WTC11 (cell line): ENCODE measurements around the gene PLSCR5. TPM values are rescaled to one million over a fixed set of nuclear protein-coding genes. Genes with fewer than 3 reads are reported as not detected.

Experiments used
- ATAC-seq: fragments of 200-7000 bp; cut with Tn5 transposase; 2 replicates; pipeline ENCODE4 v1.10.0; 2021; ENCODE audit warnings: mild to moderate bottlenecking, moderate library complexity
- CTCF ChIA-PET: fragments of 300-600 bp; sonication (Branson Sonifier 250); formaldehyde crosslinking; loops from one replicate; lab custom pipeline; 2021; ENCODE audit warnings: antibody characterized with exemption; lab: Charles Lee
- POLR2A ChIA-PET: fragments of 350-600 bp; sonication (Branson Sonifier 250); formaldehyde crosslinking; loops from one replicate; lab custom pipeline; 2021; ENCODE audit warnings: antibody characterized with exemption; lab: Charles Lee
- DNase-seq: peaks from one replicate; pipeline ENCODE4 v3.0.0; 2021; ENCODE audit warnings: low spot score
- H3K27ac Mint-ChIP-seq: 2 replicates; pipeline ENCODE4 v1.8.0; 2021; ENCODE audit warnings: mixed read lengths
- H3K27me3 Mint-ChIP-seq: 2 replicates; pipeline ENCODE4 v1.8.0; 2021; ENCODE audit warnings: low read depth, mild to moderate bottlenecking, moderate library complexity, mixed read lengths
- H3K36me3 Mint-ChIP-seq: 2 replicates; pipeline ENCODE4 v1.8.0; 2021; ENCODE audit warnings: mixed read lengths
- H3K4me1 Mint-ChIP-seq: 2 replicates; pipeline ENCODE4 v1.8.0; 2022; ENCODE audit warnings: mixed read lengths
- H3K4me3 Mint-ChIP-seq: 2 replicates; pipeline ENCODE4 v1.8.0; 2021; ENCODE audit warnings: mild to moderate bottlenecking, moderate library complexity, mixed read lengths
- H3K9me3 Mint-ChIP-seq: 2 replicates; pipeline ENCODE4 v1.8.0; 2021; ENCODE audit warnings: mixed read lengths
- ESRRA ChIP-seq: sonication (generic); formaldehyde crosslinking; IDR thresholded peaks from 2 replicates; pipeline ENCODE4 v1.8.1; 2022; ENCODE audit warnings: mild to moderate bottlenecking, missing genetic modification reagents, borderline replicate concordance
- JAZF1 ChIP-seq: fragments of 250-450 bp; sonication (Bioruptor Pico); IDR thresholded peaks from 2 replicates; pipeline ENCODE4 v1.9.0; 2021; ENCODE audit warnings: moderate library complexity, mild to moderate bottlenecking, inconsistent platforms
- NFE2L1 ChIP-seq: sonication (generic); formaldehyde crosslinking; IDR thresholded peaks from 2 replicates; pipeline ENCODE4 v1.8.1; 2023; ENCODE audit warnings: missing genetic modification reagents
- NR1H2 ChIP-seq: sonication (generic); formaldehyde crosslinking; IDR thresholded peaks from 2 replicates; pipeline ENCODE4 v1.9.0; 2021; ENCODE audit warnings: mild to moderate bottlenecking, moderate library complexity, missing genetic modification reagents
- NR2C2 ChIP-seq: sonication (generic); formaldehyde crosslinking; IDR thresholded peaks from 2 replicates; pipeline ENCODE4 v1.8.0; 2022; ENCODE audit warnings: mild to moderate bottlenecking, missing genetic modification reagents
- NR3C1 ChIP-seq: sonication (generic); formaldehyde crosslinking; conservative IDR thresholded peaks from 2 replicates; pipeline ENCODE4 v1.8.1; 2023; ENCODE audit warnings: low read depth, mild to moderate bottlenecking, missing genetic modification reagents
- OVOL2 ChIP-seq: fragments of 250-450 bp; sonication (Bioruptor Pico); IDR thresholded peaks from 2 replicates; pipeline ENCODE4 v1.9.0; 2021; ENCODE audit warnings: mild to moderate bottlenecking, borderline replicate concordance
- PRRX2 ChIP-seq: fragments of 250-450 bp; sonication (Bioruptor Pico); IDR thresholded peaks from 2 replicates; pipeline ENCODE4 v1.8.0; 2021; ENCODE audit warnings: mild to moderate bottlenecking
- RORB ChIP-seq: fragments of 250-450 bp; sonication (Bioruptor Pico); IDR thresholded peaks from 2 replicates; pipeline ENCODE4 v1.9.0; 2021; ENCODE audit warnings: mild to moderate bottlenecking
- TEAD1 ChIP-seq: sonication (generic); formaldehyde crosslinking; IDR thresholded peaks from 2 replicates; pipeline ENCODE4 v1.8.0; 2022; ENCODE audit warnings: mild to moderate bottlenecking, missing genetic modification reagents
- ZNF423 ChIP-seq: fragments of 250-450 bp; sonication (Bioruptor Pico); IDR thresholded peaks from 2 replicates; pipeline ENCODE4 v2.1.2; 2022; ENCODE audit warnings: mild to moderate bottlenecking, moderate library complexity
- ZNF671 ChIP-seq: fragments of 250-450 bp; sonication (Bioruptor Pico); IDR thresholded peaks from 2 replicates; pipeline ENCODE4 v1.8.0; 2021; ENCODE audit warnings: mild to moderate bottlenecking
- total RNA-seq: library from RNA; stranded (reverse); gene quantifications from 3 replicates; pipeline ENCODE4 v1.2.3, GENCODE V29; 2021
- TF ChIP-seq, protein P1 (sequence below): sonication (generic); formaldehyde crosslinking; IDR thresholded peaks from 2 replicates; pipeline ENCODE4 v1.8.1; 2023; ENCODE audit warnings: mild to moderate bottlenecking, missing genetic modification reagents, moderate library complexity
- TF ChIP-seq, protein P2 (sequence below): sonication (generic); formaldehyde crosslinking; conservative IDR thresholded peaks from 2 replicates; pipeline ENCODE4 v1.8.1; 2022; ENCODE audit warnings: mild to moderate bottlenecking, missing genetic modification reagents
- TF ChIP-seq, protein P3 (sequence below): sonication (generic); formaldehyde crosslinking; IDR thresholded peaks from 2 replicates; pipeline ENCODE4 v1.8.0; 2022; ENCODE audit warnings: mild to moderate bottlenecking, missing genetic modification reagents
- TF ChIP-seq, protein P4 (sequence below): fragments of 250-450 bp; sonication (Bioruptor Pico); IDR thresholded peaks from 2 replicates; pipeline ENCODE4 v1.9.0; 2021; ENCODE audit warnings: mild to moderate bottlenecking
- TF ChIP-seq, protein P5 (sequence below): sonication (generic); formaldehyde crosslinking; IDR thresholded peaks from 2 replicates; pipeline ENCODE4 v1.8.1; 2022; ENCODE audit warnings: low read depth, mild to moderate bottlenecking, moderate library complexity, missing genetic modification reagents, borderline replicate concordance
- TF ChIP-seq, protein P6 (sequence below): fragments of 250-450 bp; sonication (Bioruptor Pico); IDR thresholded peaks from 2 replicates; pipeline ENCODE4 v1.9.0; 2021; ENCODE audit warnings: mild to moderate bottlenecking, borderline replicate concordance
- TF ChIP-seq, protein P7 (sequence below): fragments of 250-450 bp; sonication (Bioruptor Pico); conservative IDR thresholded peaks from 2 replicates; pipeline ENCODE4 v1.9.0; 2021; ENCODE audit warnings: mild to moderate bottlenecking
- TF ChIP-seq, protein P8 (sequence below): sonication (generic); formaldehyde crosslinking; IDR thresholded peaks from 2 replicates; pipeline ENCODE4 v1.8.0; 2022; ENCODE audit warnings: mild to moderate bottlenecking, missing genetic modification reagents
- TF ChIP-seq, protein P9 (sequence below): sonication (generic); formaldehyde crosslinking; IDR thresholded peaks from 2 replicates; pipeline ENCODE4 v1.8.1; 2022; ENCODE audit warnings: low read depth, missing genetic modification reagents, borderline replicate concordance

PLSCR5 gene
- total RNA-seq, 1 experiment from 2014 or later: not detected

DNA sequence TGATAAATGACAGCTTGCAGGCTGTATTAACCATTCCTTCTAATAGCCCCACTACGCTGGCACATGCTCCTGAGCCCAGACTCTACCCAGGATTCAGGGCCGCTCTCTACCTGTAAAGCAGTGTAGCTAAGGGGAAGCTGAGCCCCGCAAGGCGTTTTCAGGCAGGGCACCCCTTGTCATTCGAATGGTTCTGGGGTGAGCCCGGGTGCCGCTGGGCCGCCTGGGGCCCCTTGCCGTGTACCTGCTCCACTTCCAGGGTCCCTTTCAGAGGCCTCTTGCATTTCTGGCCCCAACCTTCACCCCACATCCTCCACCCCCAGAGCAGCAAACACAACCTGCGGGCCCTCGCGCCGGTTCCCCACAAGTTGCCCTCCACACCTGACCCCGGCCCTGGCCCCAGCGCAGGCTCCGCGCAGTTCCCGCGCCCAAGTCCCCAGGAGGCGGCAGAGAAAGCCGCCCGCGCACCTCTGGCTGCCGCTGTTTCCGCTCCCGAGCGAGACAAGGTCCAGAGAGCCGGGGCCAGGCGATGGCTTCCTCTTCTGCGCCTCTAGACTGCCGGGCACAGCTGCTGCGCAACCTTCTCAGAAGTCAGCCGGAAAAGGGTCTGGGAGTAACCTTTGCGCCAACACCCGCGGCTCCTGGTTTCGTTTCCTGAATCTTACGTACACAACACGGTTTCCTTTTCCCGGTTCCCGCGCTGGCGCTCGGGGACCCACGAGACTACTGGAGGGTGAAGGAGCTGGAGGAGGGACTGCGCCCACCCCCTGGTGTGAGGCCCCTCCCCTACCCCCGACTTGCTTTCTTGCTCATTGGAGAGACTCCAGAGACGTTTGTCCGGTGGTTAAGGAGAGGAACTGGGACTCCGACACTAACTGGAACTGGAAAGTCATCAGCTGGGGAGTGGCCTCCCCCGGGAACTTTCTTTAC, 60.9 kb downstream of the PLSCR5 start, which contains the start of gene PLSCR1 (continued):
- no peak for TF ChIP-seq ESRRA
- TF ChIP-seq NR1H2 (CRISPR knock-in tag): no peak
- TF ChIP-seq, protein P1, sequence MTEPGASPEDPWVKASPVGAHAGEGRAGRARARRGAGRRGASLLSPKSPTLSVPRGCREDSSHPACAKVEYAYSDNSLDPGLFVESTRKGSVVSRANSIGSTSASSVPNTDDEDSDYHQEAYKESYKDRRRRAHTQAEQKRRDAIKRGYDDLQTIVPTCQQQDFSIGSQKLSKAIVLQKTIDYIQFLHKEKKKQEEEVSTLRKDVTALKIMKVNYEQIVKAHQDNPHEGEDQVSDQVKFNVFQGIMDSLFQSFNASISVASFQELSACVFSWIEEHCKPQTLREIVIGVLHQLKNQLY (CRISPR knock-in tag): no peak
- no peak for TF ChIP-seq ZNF671 (CRISPR knock-in tag)
- TF ChIP-seq JAZF1: no peak
- TF ChIP-seq NR3C1 (CRISPR knock-in tag): no peak
- TF ChIP-seq, protein P2, sequence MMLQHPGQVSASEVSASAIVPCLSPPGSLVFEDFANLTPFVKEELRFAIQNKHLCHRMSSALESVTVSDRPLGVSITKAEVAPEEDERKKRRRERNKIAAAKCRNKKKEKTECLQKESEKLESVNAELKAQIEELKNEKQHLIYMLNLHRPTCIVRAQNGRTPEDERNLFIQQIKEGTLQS (CRISPR knock-in tag): no peak
- no peak for TF ChIP-seq NR2C2 (CRISPR knock-in tag)
- TF ChIP-seq TEAD1: no peak
- TF ChIP-seq ZNF423 (CRISPR knock-in tag): no peak
- TF ChIP-seq NFE2L1 (CRISPR knock-in tag): no peak
- TF ChIP-seq, protein P3, sequence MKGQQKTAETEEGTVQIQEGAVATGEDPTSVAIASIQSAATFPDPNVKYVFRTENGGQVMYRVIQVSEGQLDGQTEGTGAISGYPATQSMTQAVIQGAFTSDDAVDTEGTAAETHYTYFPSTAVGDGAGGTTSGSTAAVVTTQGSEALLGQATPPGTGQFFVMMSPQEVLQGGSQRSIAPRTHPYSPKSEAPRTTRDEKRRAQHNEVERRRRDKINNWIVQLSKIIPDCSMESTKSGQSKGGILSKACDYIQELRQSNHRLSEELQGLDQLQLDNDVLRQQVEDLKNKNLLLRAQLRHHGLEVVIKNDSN: no peak
- TF ChIP-seq, protein P4, sequence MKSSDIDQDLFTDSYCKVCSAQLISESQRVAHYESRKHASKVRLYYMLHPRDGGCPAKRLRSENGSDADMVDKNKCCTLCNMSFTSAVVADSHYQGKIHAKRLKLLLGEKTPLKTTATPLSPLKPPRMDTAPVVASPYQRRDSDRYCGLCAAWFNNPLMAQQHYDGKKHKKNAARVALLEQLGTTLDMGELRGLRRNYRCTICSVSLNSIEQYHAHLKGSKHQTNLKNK: no peak
- TF ChIP-seq PRRX2: no peak
- TF ChIP-seq OVOL2 (CRISPR knock-in tag): no peak
- TF ChIP-seq, all 79 proteins: peak for 9

DNA sequence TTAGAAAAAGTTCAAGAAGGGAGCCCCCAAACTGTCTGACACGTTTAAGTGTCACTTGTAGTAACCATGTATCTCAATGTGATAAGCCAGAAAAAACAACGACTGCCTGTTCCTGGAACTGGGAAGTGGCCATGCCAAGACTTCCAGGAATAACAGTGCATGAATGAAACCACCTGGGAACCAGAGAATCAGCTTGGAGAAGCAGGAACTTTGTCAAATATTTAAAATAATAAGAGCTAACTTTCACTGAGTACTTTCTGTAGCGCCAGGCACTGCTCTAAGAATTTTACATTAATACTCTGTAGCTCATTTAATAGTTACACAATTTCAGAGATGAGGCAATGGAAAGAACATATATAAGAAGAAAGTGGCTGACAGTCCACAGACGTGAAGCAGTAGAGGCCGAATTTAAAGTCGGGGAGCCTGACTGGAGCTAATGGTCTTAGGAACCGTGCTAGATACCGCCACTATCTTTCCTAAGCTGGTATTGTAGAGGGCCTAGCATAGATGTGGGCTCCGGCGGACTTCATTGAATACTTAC, 61.6 kb downstream of the PLSCR5 start:
- Mint-ChIP-seq H3K36me3 (peaks cover 26% of the 10 kb centered on the region), H3K27me3 (peaks cover 7% of the 10 kb centered on the region), H3K4me3 (peak overlapping the region; percentile 86), H3K9me3 (peaks cover 17% of the 10 kb centered on the region), H3K27ac (no peak overlapping the region), H3K4me1 (peaks cover 32% of the 10 kb centered on the region)
- DNase-seq (no peak), ATAC-seq (no peak)
- ChIA-PET POLR2A (interaction anchor here (0.7 to 2.2 kb wide), 2 partner anchors 9 to 74 kb away, joined by 6 to 11 read pairs; partner anchors contain the start of gene PLSCR2), CTCF (interaction anchor here (1.2 to 1.8 kb wide), 3 partner anchors 9 to 95 kb away, joined by 3 to 7 read pairs (median 3); partner anchors contain the start of gene PLSCR2)
- TF ChIP-seq, protein P5, sequence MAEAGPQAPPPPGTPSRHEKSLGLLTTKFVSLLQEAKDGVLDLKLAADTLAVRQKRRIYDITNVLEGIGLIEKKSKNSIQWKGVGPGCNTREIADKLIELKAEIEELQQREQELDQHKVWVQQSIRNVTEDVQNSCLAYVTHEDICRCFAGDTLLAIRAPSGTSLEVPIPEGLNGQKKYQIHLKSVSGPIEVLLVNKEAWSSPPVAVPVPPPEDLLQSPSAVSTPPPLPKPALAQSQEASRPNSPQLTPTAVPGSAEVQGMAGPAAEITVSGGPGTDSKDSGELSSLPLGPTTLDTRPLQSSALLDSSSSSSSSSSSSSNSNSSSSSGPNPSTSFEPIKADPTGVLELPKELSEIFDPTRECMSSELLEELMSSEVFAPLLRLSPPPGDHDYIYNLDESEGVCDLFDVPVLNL: no peak
- TF ChIP-seq RORB (CRISPR knock-in tag) (no peak), TEAD1 (no peak)
- TF ChIP-seq, protein P6, sequence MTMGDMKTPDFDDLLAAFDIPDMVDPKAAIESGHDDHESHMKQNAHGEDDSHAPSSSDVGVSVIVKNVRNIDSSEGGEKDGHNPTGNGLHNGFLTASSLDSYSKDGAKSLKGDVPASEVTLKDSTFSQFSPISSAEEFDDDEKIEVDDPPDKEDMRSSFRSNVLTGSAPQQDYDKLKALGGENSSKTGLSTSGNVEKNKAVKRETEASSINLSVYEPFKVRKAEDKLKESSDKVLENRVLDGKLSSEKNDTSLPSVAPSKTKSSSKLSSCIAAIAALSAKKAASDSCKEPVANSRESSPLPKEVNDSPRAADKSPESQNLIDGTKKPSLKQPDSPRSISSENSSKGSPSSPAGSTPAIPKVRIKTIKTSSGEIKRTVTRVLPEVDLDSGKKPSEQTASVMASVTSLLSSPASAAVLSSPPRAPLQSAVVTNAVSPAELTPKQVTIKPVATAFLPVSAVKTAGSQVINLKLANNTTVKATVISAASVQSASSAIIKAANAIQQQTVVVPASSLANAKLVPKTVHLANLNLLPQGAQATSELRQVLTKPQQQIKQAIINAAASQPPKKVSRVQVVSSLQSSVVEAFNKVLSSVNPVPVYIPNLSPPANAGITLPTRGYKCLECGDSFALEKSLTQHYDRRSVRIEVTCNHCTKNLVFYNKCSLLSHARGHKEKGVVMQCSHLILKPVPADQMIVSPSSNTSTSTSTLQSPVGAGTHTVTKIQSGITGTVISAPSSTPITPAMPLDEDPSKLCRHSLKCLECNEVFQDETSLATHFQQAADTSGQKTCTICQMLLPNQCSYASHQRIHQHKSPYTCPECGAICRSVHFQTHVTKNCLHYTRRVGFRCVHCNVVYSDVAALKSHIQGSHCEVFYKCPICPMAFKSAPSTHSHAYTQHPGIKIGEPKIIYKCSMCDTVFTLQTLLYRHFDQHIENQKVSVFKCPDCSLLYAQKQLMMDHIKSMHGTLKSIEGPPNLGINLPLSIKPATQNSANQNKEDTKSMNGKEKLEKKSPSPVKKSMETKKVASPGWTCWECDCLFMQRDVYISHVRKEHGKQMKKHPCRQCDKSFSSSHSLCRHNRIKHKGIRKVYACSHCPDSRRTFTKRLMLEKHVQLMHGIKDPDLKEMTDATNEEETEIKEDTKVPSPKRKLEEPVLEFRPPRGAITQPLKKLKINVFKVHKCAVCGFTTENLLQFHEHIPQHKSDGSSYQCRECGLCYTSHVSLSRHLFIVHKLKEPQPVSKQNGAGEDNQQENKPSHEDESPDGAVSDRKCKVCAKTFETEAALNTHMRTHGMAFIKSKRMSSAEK: no peak
- TF ChIP-seq, protein P7, sequence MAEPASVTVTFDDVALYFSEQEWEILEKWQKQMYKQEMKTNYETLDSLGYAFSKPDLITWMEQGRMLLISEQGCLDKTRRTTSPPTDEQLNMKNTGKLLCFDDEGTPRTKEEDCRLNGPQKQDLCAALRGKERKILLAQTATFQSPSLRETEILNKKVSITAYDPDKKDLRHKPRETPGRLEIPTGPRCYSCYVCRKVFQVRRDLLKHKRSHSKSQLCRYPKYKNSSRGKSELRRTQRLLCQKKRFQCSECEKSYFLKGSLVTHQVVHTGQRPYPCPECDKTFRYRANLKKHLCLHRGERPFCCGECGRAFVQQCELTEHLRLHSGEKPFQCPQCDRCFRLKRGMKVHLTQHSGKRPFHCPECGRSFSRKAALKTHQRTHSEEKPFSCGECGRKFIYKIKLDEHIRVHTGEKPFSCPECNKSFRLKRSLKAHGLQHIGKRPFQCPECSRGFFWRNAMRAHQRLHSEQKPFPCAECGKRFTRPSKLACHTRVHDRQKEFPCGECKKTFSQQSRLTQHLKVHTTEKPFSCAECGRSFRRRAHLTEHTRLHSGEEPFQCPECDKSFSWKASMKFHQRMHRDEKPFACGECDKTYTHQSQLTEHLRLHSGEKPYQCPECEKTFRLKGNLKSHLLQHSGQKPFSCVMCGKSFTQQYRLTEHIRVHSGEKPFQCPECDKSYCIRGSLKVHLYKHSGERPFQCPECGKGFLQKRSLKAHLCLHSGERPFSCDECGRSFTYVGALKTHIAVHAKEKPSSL (CRISPR knock-in tag): no peak
- TF ChIP-seq, protein P8, sequence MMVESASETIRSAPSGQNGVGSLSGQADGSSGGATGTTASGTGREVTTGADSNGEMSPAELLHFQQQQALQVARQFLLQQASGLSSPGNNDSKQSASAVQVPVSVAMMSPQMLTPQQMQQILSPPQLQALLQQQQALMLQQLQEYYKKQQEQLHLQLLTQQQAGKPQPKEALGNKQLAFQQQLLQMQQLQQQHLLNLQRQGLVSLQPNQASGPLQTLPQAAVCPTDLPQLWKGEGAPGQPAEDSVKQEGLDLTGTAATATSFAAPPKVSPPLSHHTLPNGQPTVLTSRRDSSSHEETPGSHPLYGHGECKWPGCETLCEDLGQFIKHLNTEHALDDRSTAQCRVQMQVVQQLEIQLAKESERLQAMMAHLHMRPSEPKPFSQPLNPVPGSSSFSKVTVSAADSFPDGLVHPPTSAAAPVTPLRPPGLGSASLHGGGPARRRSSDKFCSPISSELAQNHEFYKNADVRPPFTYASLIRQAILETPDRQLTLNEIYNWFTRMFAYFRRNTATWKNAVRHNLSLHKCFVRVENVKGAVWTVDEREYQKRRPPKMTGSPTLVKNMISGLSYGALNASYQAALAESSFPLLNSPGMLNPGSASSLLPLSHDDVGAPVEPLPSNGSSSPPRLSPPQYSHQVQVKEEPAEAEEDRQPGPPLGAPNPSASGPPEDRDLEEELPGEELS (CRISPR knock-in tag): no peak
- TF ChIP-seq, protein P9, sequence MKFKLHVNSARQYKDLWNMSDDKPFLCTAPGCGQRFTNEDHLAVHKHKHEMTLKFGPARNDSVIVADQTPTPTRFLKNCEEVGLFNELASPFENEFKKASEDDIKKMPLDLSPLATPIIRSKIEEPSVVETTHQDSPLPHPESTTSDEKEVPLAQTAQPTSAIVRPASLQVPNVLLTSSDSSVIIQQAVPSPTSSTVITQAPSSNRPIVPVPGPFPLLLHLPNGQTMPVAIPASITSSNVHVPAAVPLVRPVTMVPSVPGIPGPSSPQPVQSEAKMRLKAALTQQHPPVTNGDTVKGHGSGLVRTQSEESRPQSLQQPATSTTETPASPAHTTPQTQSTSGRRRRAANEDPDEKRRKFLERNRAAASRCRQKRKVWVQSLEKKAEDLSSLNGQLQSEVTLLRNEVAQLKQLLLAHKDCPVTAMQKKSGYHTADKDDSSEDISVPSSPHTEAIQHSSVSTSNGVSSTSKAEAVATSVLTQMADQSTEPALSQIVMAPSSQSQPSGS (CRISPR knock-in tag): no peak
